OCI-LY7 (cell line): ENCODE results near the gene ADARB2. TPM values are rescaled to one million over a fixed set of nuclear protein-coding genes. Genes with fewer than 3 reads are reported as not detected.

Experiments used
- BruUV-seq: library from RNA; stranded (reverse); fragments of 400-500 nt; replicated peaks from 2 replicates; lab custom pipeline; 2021; lab: Mats Ljungman, UMichigan
- CTCF ChIA-PET: fragments of 300-600 bp; sonication (Branson Sonifier 250); formaldehyde crosslinking; loops from one replicate; lab custom pipeline; 2022; ENCODE audit warnings: antibody characterized with exemption; ENCODE audit not compliant: unreplicated experiment; lab: Charles Lee
- POLR2A ChIA-PET: fragments of 300-600 bp; sonication (Branson Sonifier 250); formaldehyde crosslinking; loops from one replicate; lab custom pipeline; 2022; ENCODE audit warnings: antibody characterized with exemption; lab: Charles Lee
- DNase-seq: peaks from one replicate; pipeline ENCODE4 v3.0.0-alpha.2; 2015; ENCODE audit warnings: low spot score
- H2AFZ ChIP-seq: fragments of 200-600 bp; sonication (generic), shearing (Covaris generic); 2 replicates; pipeline ENCODE4 v1.6.1; 2014; ENCODE audit warnings: mild to moderate bottlenecking, antibody characterized with exemption, low read length, moderate library complexity
- H3K27ac ChIP-seq: fragments of 200-600 bp; sonication (generic); 2 replicates; pipeline ENCODE4 v1.5.1; 2014; ENCODE audit warnings: mixed run types, low read depth, mild to moderate bottlenecking, moderate library complexity, low read length, inconsistent platforms; ENCODE audit not compliant: poor library complexity, severe bottlenecking
- H3K36me3 ChIP-seq: fragments of 200-600 bp; sonication (generic); 2 replicates; pipeline ENCODE4 v1.6.1; 2014; ENCODE audit warnings: mild to moderate bottlenecking, antibody characterized with exemption, low read length, moderate library complexity, mixed read lengths; ENCODE audit not compliant: insufficient read depth
- H3K4me1 ChIP-seq: fragments of 200-600 bp; sonication (generic); 2 replicates; pipeline ENCODE4 v1.5.1; 2014; ENCODE audit warnings: mild to moderate bottlenecking, low read length; ENCODE audit not compliant: insufficient read depth, poor library complexity, severe bottlenecking
- H3K4me2 ChIP-seq: fragments of 200-600 bp; sonication (generic); 2 replicates; pipeline ENCODE4 v1.6.1; 2014; ENCODE audit warnings: mild to moderate bottlenecking, low read length
- H3K4me3 ChIP-seq: fragments of 200-600 bp; sonication (generic); 2 replicates; pipeline ENCODE4 v1.5.1; 2014; ENCODE audit warnings: mild to moderate bottlenecking, low read depth, low read length; ENCODE audit not compliant: poor library complexity, severe bottlenecking
- H3K79me2 ChIP-seq: fragments of 200-600 bp; sonication (generic); 2 replicates; pipeline ENCODE4 v1.6.1; 2016; ENCODE audit warnings: low read depth, mild to moderate bottlenecking, low read length, moderate library complexity, mixed read lengths; ENCODE audit not compliant: insufficient read depth
- H3K9me2 ChIP-seq: fragments of 200-600 bp; sonication (generic); 2 replicates; pipeline ENCODE4 v1.6.1; 2016; ENCODE audit warnings: mild to moderate bottlenecking, low read length, mixed read lengths; ENCODE audit not compliant: insufficient read depth
- H3K9me3 ChIP-seq: fragments of 200-600 bp; sonication (generic); 2 replicates; pipeline ENCODE4 v1.6.1; 2014; ENCODE audit warnings: mild to moderate bottlenecking, mixed run types, low read length, mixed read lengths
- H4K20me1 ChIP-seq: fragments of 200-600 bp; sonication (generic); 2 replicates; pipeline ENCODE4 v1.6.1; 2014; ENCODE audit warnings: mild to moderate bottlenecking, antibody characterized with exemption, low read length, moderate library complexity, mixed read lengths; ENCODE audit not compliant: insufficient read depth
- CTCF ChIP-seq: fragments of 200-600 bp; sonication (generic); conservative IDR thresholded peaks from 2 replicates; pipeline ENCODE4 v1.5.1; 2014; ENCODE audit warnings: mild to moderate bottlenecking, antibody characterized with exemption, low read length, moderate library complexity, mixed read lengths
- EZH2phosphoT487 ChIP-seq: fragments of 200-600 bp; sonication (generic); IDR thresholded peaks from 2 replicates; pipeline ENCODE4 v1.6.1; 2018; ENCODE audit warnings: low read depth, borderline replicate concordance, mild to moderate bottlenecking, mixed run types, antibody characterized with exemption, low read length, moderate library complexity, mixed read lengths
- intact Hi-C: fragments of 100-400 bp; cut with micrococcal nuclease; formaldehyde crosslinking; loops from one replicate; pipeline ENCODE4 v1.10.0; 2022; ENCODE audit not compliant: unreplicated experiment
- total RNA-seq, 2 experiments: library from RNA; depleted of rRNA in 1 of 2; stranded (reverse); fragments of >200 nt in 1 of 2; shearing (Covaris generic) in 1 of 2; gene quantifications; 2 replicates each; pipeline ENCODE4 v1.2.3, GENCODE V29; 2014 to 2022

The ADARB2 gene
- total RNA-seq, 2 experiments from 2014 or later: 0.03 TPM; not detected in 1

- ChIA-PET CTCF (no interaction called here), POLR2A (no interaction called here)
- TF ChIP-seq CTCF: no peak
- no peak for TF ChIP-seq EZH2phosphoT487
- Histone ChIP-seq H3K9me2 (no peaks in the 10 kb centered on the region), H4K20me1 (no peaks in the 10 kb centered on the region), H3K4me3 (no peak overlapping the region), H3K4me2 (no peak overlapping the region), H3K27ac (no peak overlapping the region), H2AFZ (no peak overlapping the region), H3K79me2 (no peaks in the 10 kb centered on the region), H3K9me3 (no peaks in the 10 kb centered on the region), H3K4me1 (no peaks in the 10 kb centered on the region), H3K36me3 (no peaks in the 10 kb centered on the region)
- intact Hi-C loops: no loop called here
- no peak for DNase-seq
- no TSS peak for BruUV-seq
Observed at GRCh38 chr10:1295756-1296480, 441.4 kb downstream of the ADARB2 start.

- H3K9me2 ChIP-seq: no peaks in the 10 kb centered on the region
- H4K20me1 ChIP-seq: no peaks in the 10 kb centered on the region
- CTCF ChIA-PET: no interaction called here
- TF ChIP-seq EZH2phosphoT487: no peak
- TF ChIP-seq CTCF: no peak
- intact Hi-C loops: no loop called here
- no peaks in the 10 kb centered on the region for H3K4me1 ChIP-seq
- H2AFZ ChIP-seq: no peak overlapping the region
- DNase-seq: no peak
- H3K79me2 ChIP-seq: no peaks in the 10 kb centered on the region
- H3K27ac ChIP-seq: no peak overlapping the region
- no peaks in the 10 kb centered on the region for H3K9me3 ChIP-seq
- no peak overlapping the region for H3K4me2 ChIP-seq
- H3K4me3 ChIP-seq: no peak overlapping the region
- POLR2A ChIA-PET: no interaction called here
- BruUV-seq: no TSS peak
- no peaks in the 10 kb centered on the region for H3K36me3 ChIP-seq
Observed at GRCh38 chr10:1294748-1295147, 442.6 kb downstream of the ADARB2 start.
